Stimulated activated naive CD8-positive, alpha-beta T cell treated with anti-CD3 and anti-CD28 coated beads, Interleukin-15, Interleukin-2, amounts not matched to agents 100 U/mL and 50 U/mL, for 24 hours (primary cell): ENCODE measurements around the gene C14orf39.

Source experiments
- ATAC-seq: fragments of 150-1000 bp; cut with Tn5 transposase; one replicate; pipeline ENCODE4 v1.10.0; 2021
- DNase-seq: peaks from one replicate; pipeline ENCODE4 v3.0.0; 2021

C14orf39 gene, protein sequence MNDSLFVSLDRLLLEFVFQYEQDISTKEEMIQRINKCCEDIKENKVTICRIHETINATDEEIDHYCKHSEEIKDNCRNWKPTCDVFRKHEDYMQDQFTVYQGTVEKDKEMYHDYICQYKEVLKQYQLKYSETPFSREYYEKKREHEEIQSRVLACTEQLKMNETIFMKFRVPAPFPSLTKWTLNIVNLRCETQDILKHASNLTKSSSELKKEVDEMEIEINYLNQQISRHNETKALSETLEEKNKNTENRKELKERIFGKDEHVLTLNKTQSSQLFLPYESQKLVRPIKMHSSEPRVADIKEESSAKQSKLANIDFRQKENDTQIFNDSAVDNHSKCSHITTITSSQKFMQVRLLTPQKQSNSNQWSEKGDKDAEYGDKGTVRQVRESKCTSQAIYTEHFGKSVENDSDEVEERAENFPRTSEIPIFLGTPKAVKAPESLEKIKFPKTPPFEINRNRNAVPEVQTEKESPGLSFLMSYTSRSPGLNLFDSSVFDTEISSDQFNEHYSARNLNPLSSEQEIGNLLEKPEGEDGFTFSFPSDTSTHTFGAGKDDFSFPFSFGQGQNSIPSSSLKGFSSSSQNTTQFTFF

GRCh38 chr14:60485598-60486251, at the start of gene C14orf39:
Gene C14orf39 (minus strand): TSS chr14:60486063. CDS start chr14:60485078, 985 bp downstream.
- DNase-seq = peak; percentile 19
- no peak for ATAC-seq

- DNase-seq (no peak), ATAC-seq (no peak)
These were observed 46.6 kb upstream of the C14orf39 start for GRCh38 chr14:60532442-60532841.

DNA sequence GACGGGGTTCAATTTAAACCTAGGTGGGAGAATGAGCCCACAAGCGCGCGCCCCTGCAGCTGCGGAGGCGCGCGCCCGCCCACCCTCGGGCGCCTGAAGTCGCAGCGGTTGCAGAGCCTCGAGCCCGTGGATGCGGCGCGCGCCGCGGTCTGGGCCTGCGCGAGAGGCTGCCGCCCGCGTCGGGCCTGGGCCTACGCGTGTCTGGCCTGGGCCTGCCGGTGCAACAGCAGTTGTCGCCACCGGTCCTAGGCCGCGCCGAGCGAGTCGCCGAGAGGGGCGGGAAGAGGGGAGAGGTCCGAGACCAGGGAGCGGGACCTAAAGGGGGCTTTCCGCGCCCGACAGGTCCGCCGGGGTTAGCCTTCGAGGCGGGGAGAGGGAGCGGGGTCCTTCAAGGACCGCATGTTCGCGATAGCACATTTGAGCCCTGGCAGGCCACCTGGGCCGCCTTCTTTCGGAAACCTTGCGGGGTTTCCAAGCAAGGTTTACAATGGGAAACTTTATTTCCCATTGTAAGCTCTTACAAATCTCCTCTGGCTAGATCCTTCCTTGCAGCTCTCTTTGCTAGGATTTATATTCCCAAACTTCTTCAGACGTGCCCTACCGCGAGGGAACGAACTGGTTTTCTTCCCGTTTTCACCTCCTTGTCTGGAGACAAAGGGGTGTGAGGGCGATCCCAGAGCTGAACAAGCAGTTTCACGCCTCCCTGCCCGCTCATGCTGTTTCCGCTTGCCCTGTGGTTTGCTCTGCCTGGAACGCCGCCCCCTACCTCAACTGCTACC, 29.8 kb upstream of the C14orf39 start:
- DNase-seq (no peak), ATAC-seq (peak; percentile 37)

DNA sequence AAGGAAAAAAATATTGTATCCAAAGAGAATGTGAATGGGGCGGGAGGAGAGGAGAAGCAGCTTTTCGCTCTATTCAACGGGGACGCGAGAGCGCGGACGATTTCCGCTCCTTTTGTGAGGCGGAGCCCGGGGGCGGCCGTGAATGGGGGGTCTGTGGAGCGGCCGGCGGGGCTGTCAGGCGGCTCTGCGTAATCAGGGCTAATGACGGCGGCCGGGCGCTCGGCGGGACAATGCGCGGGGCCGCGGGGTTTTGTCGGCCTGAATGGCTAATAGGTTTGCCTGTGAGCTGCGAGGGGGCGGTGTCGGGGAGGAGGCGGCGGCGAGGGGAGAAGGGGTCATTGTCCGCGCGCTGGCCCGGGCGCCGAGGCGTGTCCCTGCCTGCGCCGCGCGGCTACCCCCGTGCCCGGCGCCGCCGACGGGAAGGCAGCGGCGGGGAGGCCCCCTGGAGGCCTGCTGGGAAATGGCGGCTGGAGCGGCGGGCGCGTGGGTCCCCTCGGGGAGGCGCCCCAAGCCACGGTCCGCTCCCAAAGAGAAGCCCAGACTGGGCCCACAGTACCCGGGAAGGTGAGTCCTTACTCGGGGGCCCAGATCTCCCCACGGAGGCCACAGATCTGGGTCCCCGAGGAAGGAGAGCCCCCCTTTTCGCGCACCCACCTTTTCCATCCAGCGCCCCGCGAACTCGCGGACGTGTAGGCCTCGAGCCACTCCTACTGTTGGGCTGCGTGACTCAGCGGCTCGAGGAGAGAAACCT, 29.1 kb upstream of the C14orf39 start:
- ATAC-seq = peak; percentile 66
- DNase-seq = peak; percentile 35

- no peak for DNase-seq
- ATAC-seq = no peak
These were observed 28.5 kb upstream of the C14orf39 start for GRCh38 chr14:60514378-60514740.

DNA sequence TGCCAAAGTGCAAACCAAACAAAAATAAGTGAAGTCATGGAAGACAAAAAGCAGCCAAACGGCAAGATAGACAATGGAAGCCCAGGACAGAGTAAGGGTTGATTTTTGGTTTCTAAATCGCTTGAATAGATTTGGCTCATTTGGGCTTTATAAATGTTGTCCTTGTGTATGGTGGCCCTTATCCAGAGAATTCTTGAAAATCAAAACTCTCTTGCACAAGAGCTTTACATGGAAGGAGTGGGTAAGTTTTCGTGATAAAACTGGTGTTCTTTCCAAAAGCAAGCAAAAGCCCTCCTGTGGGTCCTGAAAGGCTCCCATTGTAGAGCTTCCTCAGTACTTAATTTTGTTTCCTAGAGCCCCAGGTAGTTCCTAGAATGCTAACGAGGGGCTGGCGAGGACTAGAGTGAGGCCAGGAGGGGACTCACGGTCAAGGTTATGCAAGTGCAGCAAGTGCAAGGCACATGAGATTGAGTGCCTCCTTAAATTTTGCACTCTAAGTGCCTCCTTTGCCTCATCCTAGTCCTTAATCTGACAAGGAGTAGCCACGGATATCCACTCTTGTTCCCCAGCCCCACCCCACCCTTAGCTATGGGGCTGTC, 27.2 kb upstream of the C14orf39 start:
- DNase-seq (no peak), ATAC-seq (no peak)

DNA sequence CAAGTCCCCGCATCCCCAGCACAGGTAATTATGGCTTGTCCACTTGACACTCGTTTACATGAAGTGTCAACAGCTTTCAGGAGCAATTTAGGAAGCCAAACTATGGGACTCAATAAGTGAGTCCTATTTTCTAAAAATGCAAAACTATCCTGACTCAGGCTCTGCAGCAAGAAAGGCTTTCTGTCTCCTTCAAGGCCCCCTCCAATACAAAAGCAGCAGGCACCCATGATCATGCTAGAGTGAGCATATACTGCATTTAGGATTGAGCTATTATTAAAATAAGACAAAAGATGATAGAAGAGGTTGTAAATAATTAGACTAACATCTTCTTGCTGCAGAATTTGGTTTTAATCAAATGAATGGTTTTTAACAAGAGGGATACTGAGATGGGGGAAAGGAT, 26.3 kb upstream of the C14orf39 start:
- DNase-seq (no peak), ATAC-seq (no peak)

DNA sequence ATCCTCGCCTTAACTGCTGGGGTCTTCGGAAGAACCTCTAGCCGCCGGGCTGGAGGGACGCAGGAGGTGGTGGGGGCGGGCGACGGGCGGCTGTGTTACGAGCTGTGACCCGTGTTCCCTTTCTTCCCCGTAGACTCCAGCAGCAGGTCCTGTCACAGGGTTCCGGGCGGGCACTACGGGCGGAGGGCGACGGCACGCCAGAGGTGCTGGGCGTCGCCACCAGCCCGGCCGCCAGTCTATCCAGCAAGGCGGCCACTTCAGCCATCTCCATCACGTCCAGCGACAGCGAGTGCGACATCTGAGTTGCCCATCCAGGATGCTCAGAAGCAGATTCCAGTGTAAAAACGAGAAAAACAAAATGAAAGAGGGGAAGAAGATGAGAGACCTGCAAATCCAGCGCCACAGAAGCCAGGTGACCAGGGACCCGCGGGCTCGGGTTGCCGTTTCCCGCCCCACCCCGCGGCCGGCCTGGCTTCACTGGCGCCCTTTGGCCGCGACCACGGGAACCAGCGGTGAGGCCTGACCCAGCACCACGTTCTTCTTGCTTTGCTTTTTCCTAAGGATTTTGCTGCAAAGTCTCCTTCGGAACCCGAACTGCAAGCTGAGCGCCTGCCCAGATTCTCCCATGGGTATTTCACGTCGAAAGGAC, 25.2 kb upstream of the C14orf39 start:
- ATAC-seq (no peak), DNase-seq (no peak)

GRCh38 chr14:60510254-60510950, 24.5 kb upstream of the C14orf39 start:
- DNase-seq (no peak), ATAC-seq (no peak)

- ATAC-seq (peak; percentile 12), DNase-seq (no peak)
These were observed 23.8 kb upstream of the C14orf39 start for GRCh38 chr14:60509438-60510253.

DNA sequence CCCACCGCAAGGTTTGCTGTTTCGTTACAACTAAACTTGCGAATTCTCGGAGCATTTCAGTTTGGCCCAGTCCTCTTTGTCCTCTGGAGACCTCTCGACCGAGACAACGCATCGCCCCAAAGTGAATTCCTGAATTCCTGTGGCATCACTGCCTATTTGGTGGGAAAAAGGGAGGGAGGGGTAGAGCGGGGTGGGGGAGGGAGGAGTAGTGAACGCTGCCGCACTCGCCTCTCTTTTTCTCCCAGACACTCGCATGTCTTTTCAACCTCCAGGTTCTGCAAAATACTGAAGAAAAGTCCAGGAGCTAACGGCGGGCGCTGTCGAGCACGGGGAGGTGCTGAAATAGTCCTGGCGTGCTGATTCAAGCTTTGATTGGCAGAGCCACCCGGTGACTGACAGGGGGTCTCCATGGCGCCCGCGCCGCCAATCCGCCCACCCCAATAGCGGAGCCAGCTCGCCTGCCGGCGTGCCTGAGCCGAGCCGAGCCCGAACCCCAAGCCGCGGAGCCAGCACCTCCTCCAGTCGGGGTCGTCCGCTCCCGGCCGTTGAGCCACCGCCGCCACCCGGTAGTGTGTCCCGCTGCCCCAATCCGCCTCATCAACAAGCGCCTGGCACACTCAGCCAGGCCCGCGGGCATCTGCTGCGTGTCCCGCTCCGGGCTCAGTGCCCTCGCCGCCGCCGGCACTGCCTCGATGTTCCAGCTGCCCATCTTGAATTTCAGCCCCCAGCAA, 23.0 kb upstream of the C14orf39 start, which contains the start of gene SIX6:
SIX6 (plus strand) TSS at position 440 of the 731 bp plus-strand sequence; CDS start at position 693, 253 bp downstream.
- ATAC-seq (no peak), DNase-seq (no peak)

GRCh38 chr14:60508363-60508706, 22.5 kb upstream of the C14orf39 start:
- no peak for ATAC-seq

GRCh38 chr14:60506985-60507829, 21.3 kb upstream of the C14orf39 start:
- ATAC-seq (no peak), DNase-seq (no peak)

More at GRCh38 chr14:60508363-60508706, 22.5 kb upstream of the C14orf39 start:
- no peak for DNase-seq

DNA sequence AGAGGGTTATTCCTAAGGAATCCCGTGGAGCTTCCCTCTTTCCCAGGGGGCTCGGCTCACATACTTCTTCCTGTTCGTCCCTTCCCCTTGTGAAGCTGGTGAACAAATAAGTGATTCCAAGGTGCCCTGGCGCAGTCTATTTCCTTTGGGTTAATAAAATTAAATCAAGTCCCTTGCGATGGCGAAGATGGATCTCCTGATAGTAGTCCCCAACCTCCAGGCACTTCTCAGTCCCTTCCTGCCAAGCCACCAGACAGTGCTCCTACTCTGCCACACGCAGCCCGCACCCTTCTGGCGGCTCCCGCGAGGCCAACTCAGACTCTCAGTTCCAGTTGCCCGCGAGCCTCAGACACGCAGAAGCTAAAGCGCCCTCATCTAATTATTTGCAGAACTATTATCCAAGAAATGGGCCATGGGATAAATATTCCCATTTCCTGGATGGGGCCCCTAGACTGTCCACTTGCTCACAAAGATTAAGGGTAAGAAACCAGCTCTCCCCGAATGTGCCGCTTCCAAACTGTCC, 20.7 kb upstream of the C14orf39 start:
- ATAC-seq (peak; percentile 36), DNase-seq (no peak)

DNA sequence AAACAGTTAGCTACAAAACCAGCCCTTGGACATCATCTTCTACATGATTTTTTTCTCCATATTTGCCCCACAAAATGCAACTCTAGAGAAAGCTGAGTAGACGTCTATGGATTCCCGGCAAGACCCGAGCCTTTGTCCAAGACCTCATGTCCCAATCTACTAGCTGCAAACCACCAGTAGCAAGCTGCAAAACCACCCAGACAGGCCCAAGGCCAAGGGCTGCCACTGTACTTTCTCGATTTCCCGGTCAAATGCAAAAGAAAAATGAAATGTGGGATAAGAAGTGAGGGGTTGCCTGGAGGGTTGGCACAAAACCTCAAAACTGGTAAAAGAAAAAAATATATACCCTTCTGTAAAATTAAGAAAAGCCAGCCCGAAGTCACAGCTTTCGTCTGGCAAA, 20.1 kb upstream of the C14orf39 start:
- DNase-seq (no peak), ATAC-seq (no peak)

GRCh38 chr14:60505448-60505847, 19.6 kb upstream of the C14orf39 start:
- DNase-seq (no peak), ATAC-seq (no peak)

DNA sequence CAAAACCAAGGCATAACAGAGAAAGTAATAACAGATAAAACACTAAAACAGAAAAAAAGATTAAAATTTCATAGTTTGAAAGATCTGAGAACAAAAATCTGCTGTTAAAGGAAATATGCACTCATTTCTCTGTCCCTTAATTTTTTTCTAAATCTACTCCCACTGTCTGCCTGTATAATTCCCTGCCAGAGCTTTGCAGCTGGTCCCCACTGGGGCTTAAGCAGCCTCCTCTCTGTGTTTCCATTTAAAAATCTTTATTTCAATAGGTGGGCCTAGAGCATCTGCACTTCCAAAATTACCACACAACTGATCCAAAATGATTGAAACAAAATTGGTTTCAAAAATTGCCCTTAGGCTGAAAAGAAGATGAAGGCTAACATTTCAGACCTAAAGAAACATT, 16.7 kb upstream of the C14orf39 start:
- ATAC-seq (no peak), DNase-seq (no peak)
